NCI-H2107 treated with DMSO at 0.1 percent for 48 hours (cell line): Measurements from ENCODE around the gene ACOX3.

Experiments used
- DNase-seq: peaks from one replicate; lab custom pipeline; 2025; ENCODE audit not compliant: unreplicated experiment; lab: John Stamatoyannopoulos, UW

ACOX3 gene

DNA sequence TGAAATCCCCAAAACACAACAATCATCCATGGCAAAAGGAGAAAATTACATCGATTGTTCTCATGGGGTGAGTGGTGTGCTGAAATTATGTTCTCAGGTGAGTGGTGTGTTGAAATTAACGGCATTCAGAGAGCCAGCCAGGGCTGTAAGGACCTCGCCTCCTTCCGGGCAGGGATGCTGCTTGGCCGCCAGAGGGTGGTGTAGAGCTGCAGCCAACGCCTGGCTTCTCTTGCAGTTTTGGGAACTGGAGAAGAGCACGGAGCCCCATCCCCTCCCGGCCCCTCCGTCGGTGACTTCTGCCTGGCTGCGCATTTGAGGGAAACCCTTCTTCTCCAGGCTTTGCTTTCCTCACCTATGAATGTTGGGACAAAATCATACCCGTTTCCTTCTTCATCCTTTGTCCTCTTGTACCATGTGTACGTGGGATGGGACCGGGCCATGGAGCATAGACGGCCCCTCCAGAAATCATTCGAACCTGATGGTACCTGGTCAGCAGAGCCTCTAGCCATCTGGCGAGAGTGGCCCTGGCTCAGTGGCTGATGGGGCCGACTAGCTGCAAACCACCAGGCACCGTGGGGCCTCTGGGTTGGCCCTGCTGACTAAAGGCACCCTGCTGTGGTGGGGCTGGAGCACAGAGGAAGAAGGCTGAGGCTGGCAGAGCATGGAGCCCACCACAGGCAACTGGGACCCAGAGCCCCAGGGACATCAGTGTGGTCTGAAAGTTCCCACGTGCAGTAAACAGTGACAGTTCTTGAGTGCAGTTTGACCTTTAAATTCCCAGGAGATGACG lies 28.4 kb upstream of the ACOX3 start:
- DNase-seq = no peak

- DNase-seq = no peak
These were observed 26.5 kb upstream of the ACOX3 start for GRCh38 chr4:8467016-8467415.

GRCh38 chr4:8465615-8466611 lies 25.4 kb upstream of the ACOX3 start:
- no peak for DNase-seq

DNA sequence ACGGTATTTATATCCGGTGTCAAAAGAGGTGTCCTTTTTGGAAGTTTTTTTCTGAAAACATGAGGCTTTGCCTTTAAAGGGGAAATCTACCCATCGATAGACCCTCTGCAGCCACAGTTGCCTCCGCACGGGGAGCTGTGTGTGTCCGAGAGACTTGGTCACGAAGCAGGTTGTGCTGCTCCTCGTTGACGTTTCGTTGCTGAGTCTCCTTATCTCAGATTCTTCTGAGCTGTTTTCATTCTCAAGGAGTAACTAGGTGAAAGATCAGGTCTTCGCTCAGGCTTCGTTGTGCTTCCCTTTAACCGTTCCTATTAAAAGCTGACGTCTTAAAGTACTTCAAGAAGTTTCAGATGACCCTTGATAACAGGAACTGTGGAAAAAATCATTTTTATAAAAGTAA lies 23.9 kb upstream of the ACOX3 start:
- DNase-seq = no peak

GRCh38 chr4:8463811-8464210 lies 23.3 kb upstream of the ACOX3 start:
- no peak for DNase-seq

DNA sequence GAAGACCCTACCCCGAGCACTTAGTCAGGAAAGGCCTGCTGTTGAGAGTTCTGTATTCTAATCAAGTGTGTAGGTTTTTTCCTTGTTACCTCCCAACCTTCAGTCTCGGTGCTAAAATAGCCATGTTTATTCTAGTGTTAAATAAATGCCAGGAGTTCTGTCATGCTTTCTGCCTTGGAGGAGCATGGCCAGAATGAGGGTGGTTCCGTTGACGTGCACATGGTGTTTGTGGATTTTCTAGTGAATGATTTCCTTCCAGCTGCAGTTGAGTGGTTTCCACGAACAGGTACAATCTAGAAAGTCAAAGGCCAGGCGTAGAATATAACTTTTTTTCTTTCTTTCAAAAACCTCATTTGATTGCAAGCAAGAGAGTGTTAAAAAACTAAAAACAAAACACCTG lies 21.1 kb upstream of the ACOX3 start:
- DNase-seq = no peak

GRCh38 chr4:8461086-8461485 lies 20.6 kb upstream of the ACOX3 start:
- DNase-seq = no peak

- no peak for DNase-seq
These were observed 19.4 kb upstream of the ACOX3 start for GRCh38 chr4:8459867-8460445.

DNA sequence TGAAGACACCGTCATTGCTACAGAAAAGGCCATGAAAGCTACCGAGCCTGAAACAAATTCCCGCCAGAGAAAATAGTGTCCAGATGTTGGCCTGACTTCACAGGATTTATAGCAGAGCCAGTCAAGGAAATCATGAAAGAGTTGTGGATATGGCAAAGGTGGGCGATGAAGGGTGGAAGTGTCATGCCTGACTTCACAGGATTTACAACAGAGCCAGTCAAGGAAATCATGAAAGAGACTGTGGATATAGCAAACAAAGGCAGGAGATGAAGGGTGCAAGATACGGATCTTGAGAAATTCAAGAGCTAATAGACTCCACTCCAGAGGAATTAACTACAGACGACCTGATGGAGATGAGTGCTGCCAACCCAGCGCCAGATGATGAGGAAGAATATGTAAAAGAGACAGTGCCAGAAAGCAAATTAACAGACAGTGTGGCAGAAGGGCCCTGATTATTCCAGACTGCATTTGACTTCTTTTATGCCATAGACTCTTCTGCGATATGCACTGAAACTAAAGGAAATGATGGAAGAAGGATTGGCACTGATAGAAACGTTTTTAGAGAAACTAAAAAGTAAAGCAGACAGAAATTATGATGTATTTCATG lies 17.2 kb upstream of the ACOX3 start:
- DNase-seq = no peak

DNA sequence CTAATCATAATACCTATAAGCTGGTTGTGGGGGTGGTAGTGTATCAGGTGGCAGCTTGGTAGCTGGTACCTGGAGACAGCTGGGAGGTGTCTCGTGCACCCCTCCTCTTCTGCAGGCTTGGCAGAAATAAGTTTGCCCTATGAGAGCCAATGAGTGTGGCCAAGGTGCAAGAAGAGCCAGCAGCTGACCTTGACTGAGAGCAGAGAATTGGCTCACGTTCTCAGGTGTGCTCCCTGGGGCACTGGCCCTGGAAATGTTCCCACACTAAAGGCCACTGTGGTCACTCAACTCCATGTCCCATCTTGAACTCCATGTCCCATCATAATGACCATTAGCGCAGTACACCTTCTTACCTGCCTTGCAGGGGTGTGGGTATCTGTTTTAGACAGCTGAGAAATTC lies 13.4 kb upstream of the ACOX3 start:
- no peak for DNase-seq

- DNase-seq = no peak
These were observed 11.1 kb upstream of the ACOX3 start for GRCh38 chr4:8451440-8452182.

DNA sequence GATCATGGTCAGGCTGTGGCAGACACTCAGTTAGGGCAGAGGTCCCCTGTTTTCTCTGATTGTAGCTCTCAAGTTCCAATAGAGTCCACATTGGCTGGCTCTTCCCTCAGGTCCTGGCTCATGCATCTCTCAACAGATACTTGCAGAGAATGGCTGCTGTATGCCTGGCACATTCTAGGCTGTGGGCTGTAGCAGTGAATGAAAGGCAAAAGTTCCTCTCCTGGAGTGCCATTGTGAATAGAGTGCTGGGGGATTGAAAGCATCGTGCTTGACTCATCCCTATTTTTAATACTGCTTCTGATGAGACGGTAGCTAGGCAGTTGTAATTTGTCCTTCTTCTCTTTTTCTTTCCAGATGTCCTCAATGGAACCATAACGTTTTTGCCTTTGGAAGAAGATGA lies 5.6 kb upstream of the ACOX3 start:
- DNase-seq = no peak

DNA sequence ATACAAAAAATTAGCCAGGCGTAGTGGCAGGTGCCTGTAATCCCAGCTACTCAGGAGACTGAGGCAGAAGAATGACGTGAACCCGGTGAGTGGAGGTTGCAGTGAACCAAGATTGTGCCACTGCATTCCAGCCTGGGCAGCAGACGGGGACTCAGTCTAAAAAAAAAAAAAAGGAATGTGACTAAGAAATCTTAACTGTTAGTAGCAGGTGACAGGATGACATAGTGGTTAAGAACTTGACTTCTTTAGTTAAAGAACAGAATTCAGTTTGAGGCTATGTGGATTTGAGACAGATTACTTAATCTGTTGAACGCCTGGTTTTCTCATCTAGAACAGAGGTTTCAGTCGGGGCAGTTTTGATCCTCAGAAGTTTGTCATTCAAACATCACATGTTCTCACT lies 3.3 kb upstream of the ACOX3 start:
- DNase-seq = no peak

DNA sequence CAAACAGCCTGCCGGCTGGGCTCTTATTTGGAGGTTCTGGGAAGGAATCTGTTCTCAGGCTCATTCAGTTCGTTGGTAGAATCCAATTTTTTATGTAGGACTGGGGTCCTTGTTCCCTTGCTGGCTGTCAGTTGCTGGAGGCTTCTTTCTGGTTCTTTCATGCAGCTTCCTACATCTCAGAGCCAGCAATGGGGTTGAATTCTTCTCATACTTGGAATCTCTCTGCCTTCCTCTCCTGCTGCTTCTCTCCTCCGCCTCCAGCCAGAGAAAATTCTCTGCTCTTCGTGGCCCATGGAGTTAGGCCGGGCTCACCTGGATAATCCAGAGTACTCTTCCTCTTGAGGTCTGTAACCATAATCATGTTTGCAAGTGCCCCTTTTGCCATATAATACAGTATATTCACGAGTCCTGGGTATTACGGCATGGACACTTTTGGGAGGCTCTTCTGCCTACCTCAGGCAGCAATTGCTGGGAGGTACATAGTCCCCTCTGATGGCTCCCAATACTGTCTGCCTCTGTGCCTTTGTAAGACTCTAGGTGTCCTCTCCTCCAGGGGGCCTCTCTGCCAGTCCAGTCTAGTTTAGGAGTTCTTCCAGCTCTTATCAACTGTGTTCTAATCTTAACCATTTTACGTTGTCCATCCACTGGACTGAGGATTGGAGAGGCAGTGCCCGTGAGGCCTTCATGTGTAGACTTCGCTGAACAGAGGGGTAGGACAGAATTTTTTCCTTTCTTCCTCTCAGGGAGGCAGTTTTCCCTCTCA lies 2.3 kb upstream of the ACOX3 start:
- DNase-seq = no peak

DNA sequence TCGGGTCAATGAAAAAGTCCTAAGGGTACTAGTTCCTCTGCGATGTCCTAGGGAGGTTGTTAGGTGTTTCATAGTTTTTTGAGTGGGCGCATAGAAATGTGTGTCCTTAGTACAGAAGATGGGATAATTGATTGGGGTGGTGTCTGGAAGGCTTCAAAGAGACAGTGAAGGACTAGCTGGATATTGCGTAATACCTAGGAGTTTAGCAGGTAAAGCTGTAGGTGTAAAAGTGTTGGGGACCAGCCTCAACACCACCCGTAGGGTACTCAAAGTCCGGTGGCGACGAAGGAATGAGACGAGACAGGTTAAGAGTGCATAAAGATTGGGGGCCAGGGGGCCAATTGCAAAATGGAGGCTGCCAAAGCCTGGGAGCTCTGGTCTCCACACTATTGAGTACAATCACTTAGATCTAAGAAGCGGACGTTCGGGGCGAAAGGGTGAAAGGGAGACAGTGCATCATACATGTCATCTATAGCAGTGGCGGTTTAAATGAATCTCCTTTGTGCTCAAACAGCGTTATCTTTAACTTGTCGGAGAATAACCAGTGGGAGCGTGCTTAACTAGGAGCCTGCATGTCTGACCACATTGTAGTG lies 1.1 kb upstream of the ACOX3 start:
- no peak for DNase-seq

DNA sequence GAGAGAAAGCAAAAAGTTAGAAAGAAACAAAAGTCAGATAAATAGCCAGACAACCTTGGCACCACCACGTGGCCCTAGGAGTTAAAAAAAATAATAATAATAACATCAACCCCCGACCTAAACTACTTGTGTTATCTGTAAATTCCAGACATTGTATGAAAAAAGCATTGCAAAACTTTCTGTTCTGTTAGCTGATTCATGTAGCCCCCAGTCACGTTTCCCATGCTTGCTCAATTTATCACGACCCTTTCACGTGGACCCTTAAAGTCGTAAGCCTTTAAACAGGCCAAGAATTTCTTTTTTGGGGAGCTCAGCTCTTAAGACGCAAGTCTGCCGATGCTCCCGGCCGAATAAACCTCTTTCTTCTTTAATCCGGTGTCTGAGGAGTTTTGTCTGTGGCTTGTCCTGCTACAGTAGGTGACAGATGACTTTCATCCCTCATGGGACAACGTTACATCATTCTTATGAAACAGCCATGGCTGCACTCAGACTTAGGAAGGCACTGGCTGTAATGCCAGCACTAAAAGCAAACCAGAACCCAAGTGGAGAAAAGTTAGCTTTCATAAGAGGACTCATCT lies 520 bp downstream of the ACOX3 start:
- no peak for DNase-seq

DNA sequence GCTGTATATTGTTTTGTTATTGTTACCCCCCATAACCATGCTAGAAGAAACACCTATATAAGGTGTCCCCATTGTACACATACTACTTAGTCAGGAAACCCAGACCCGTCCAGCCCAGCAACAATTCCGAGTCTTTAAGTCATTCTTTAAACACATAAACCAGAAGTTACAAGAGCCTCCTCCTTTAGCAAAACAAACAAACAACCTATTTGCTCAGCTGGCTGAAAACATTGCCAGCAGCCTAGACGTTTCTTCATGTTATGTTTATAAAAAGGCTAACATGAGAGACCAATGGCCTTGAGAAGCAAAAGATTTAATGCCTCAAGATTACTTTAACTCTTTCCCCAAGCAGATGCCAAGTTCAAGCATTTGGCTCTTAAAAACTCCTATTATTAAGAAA lies 1.4 kb downstream of the ACOX3 start:
- DNase-seq = no peak

- DNase-seq = no peak
These were observed 1.8 kb downstream of the ACOX3 start for GRCh38 chr4:8438743-8439142.

GRCh38 chr4:8437281-8437680 lies 3.2 kb downstream of the ACOX3 start:
- DNase-seq = no peak
